GM21786 (cell line): ENCODE measurements around the gene FAM76A.
"Not testable (repeated sequence)": the region's sequence is repeated elsewhere in the genome, so short reads cannot be mapped to it uniquely, and the experiment has no call there.

Experiments
- ATAC-seq: cut with Tn5 transposase; IDR thresholded peaks from one replicate; pipeline ENCODE4 v1.9.1; 2021; ENCODE audit not compliant: unreplicated experiment

FAM76A gene

DNA sequence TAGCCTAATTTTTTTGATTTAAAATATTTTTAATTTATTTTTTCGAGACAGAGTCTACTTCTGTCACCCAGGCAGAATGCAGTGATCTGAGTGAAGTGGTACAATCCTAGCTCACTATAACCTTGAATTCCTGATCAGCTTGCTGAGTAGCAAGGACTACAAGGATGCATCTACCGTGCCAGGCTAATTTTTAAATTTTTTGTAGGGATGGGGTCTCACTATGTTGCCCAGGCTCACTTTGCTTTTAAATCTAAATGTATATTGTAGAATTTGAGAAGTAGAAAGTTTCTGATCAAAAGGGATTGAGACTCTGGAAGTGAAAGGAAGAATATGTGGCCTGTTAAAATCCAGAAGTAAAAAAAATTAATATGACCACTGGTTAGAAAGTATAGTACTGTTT, 48.9 kb downstream of the FAM76A start:
- no peak for ATAC-seq

DNA sequence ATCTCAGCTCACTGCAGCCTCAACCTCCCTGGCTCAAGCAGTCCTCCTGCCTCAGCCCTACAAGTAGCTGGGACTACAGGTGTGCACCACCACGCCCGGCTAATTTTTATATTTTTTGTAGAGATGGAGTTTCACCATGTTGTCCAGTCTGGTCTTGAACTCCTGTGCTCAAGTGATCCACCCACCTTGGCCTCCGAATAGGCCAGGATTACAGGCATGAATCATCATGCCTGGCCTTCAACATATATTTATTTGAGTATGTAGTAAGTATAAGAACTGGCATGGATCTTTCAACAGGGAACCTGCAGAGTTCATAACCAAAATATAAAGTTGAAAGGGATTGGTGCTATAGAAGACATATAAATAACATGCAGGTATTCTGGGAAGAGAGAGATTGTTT, 49.6 kb downstream of the FAM76A start:
- not testable (repeated sequence) for ATAC-seq

- not testable (repeated sequence) for ATAC-seq
These were observed 50.5 kb downstream of the FAM76A start for GRCh38 chr1:27776276-27776675.

DNA sequence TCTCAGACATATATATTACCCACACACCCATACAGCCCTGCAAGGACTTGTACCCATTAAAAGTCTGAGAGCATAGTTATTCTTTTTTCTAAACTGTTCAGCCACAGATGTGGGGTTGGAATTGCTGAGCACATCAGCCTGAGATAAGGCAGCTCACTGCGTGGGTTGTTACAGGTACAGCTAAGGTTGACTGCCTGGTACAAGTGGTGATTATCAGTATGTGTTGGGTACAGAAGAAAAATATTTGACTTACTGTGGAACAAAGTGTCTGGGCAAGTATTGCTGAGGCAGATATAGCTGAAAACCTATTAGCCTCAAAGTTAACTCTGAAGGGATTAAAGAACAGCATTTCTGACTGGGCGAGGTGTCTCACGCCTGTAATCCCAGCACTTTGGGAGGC, 52.3 kb downstream of the FAM76A start:
- no peak for ATAC-seq

DNA sequence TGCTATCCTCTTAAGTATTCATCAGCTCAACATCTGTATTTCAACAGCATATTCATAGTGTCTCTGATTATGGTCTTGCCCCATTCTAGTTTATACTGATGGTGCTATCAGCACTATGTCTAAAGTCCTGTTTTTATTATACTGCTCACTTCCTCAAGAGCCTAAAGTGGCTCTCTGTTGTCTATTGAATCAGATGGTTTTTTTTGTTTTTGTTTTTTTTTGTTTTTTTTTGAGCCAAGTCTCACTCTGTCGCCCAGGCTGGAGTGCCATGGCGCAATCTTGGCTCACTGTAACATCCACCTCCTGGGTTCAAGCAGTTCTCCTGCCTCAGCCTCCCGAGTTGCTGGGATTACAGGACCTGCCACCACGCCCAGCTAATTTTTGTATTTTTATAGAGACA, 53.4 kb downstream of the FAM76A start:
- ATAC-seq = no peak

- ATAC-seq = no peak
These were observed 57.2 kb downstream of the FAM76A start for GRCh38 chr1:27782950-27783349.

- ATAC-seq = no peak
These were observed 58.9 kb downstream of the FAM76A start for GRCh38 chr1:27784700-27785099.

DNA sequence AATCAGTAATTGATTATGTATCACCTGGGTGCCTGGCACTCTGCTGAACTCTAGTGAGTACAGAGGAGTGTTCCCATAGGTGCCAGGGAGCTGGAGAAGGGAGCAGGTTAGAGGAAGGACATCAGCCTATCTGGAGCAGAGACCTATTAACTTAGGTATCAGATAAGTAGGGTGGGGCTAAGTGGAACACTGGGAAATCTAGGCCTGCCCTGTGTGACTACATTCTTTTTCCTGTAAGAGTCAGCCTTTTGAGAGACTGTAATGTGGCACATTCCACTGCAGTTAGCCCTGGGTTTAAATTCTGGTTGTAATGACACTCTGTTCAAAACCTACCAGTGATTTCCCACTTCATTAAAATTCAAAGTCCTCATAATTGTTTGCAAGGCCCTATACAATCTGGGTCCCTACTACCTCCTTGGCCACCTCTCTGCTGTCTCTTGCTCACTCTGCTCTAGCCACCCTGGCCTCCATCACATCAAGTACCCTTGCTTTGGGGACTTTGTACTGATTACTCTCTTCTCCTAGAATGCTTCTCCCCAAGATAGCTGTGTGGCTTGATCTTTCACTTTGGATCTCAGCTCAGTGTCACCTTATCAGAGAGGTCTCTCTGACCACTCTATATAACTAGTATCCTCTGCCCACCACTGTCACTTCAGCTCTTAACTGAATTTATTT, 60.2 kb downstream of the FAM76A start:
- ATAC-seq = no peak

DNA sequence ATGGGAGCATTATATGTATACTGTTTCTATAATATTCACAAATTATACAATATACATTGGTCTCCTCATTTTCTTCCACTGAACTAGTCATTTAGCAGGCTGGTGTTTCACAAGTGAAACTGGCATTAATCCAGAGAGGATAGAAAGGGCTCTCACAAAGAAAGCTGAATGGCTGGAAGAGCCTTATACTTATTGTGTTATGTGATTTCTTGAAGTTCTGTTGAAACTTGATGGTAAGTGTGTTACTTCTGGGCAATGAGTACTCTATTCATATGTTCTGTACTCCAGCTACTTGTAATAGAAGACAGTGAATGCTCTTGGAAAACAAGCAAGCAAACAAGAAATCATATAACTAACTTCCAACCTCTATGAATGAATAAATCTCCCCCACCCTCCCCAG, 62.1 kb downstream of the FAM76A start:
- no peak for ATAC-seq

GRCh38 chr1:27789540-27790041, 63.8 kb downstream of the FAM76A start:
- no peak for ATAC-seq

DNA sequence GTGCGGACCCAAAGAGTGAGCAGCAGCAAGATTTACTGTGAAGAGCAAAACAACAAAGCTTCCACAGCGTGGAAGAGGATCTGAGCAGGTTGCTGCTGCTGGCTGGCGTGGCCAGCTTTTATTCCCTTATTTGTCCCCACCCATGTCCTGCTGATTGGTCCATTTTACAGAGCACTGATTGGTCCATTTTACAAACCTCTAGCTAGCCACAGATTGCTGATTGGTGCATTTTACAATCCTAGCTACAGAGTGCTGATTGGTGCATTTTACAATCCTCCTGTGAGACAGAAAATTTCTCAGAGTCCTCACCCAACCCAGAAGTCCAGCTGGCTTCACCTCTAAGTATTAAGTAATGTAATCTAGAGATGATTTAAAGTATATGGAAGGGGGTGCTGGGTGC, 64.5 kb downstream of the FAM76A start:
- not testable (repeated sequence) for ATAC-seq

GRCh38 chr1:27795601-27796000, 69.8 kb downstream of the FAM76A start:
- ATAC-seq = no peak

DNA sequence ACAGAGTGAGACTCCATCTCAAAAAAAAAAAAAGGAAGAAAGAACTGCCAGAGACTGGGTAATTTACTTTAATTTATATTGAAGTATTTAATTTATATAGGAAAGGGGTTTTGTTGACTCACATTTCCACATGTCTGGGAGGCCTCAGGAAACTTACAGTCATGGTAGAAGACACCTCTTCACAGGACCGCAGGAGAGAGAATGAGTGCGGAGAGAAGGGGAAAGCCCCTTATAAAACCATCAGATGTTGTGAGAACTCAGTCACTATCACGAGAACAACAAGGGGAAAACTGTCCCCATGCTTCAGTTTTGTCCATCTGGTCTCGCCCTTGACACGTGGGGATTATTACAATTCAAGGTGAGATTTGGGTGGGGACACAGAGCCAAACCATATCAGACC, 79.0 kb downstream of the FAM76A start:
- ATAC-seq = no peak

GRCh38 chr1:27806758-27807157, 81.0 kb downstream of the FAM76A start:
- ATAC-seq = no peak

DNA sequence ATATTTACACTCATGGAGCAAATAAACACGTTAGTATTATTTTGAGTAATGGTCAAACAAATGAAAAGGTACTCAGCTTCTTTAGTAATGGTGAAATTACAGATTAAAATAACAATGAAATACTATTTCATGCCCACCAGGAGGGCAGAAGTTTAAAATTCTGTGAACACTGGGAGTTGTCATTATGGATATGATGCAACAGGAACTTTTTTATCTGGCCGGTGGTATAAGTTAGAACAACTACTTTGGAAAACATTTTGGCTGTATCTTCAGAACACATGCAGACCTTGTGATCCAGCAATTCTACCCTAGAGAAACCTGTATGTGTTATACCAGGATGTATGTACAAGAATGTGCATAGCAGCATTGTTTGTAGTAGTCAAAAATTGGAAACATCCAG, 81.6 kb downstream of the FAM76A start:
- no peak for ATAC-seq

DNA sequence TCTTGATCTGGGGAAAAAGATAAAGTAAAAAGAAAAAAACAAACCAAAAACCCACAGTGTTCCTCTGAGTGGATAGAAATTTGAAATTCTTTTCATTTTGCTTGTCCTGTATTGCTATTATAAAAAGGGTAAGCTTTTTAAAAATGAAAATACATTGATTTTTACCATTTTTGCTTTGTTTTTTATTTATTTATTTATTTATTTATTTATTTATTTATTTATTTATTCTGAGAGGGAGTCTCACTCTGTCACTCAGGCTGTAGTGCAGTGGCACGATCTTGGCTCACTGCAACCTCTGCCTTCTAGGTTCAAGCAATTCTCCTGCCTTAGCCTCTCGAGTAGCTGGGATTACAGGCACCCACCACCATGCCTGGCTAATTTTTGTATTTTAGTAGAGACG, 82.4 kb downstream of the FAM76A start:
- ATAC-seq = not testable (repeated sequence)

GRCh38 chr1:27809883-27810282, 84.1 kb downstream of the FAM76A start:
- no peak for ATAC-seq

DNA sequence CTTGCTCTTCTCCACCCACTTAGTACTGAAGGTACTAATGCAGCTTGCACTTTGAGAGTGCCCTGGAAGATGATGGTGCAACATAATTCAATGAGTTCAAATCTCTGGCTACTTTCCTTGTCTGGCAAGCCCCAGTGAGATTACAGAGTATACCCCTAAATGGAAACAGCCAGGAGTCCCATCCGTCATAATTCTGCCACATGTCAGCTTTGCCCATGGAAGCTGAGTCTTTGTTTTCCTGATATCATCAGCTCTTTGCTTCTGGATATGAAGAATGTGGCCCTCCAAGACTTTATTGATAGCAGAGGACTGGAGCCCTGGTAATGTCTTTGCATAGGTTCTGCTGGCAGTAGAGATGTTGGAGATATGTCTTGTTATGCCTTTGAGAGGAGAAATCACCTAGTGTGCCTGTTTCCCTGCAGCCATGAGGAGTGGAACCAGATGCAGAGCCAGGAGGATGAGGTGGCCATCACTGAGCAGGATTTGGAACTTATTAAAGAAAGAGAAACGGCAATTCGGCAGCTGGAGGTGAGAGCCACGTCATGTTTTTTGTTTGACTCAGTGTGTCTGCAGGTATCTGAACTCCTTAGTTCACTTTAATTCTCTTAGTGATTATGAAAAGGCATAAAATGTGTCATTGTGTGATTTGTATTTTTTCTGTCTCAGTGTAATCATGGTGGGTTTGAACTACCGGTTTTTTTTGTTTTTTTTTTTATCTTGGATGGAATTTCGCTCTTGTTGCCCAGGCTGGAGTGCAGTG, 86.2 kb downstream of the FAM76A start:
- no peak for ATAC-seq
